AG10803 (cell line): ENCODE results near the gene KLK13.

Experiments
- DNase-seq: peaks from one replicate; pipeline ENCODE4 v3.0.0; 2010; ENCODE audit warnings: low read depth
- H3K4me3 ChIP-seq: 2 replicates; pipeline ENCODE4 v1.5.1; 2011; ENCODE audit warnings: mild to moderate bottlenecking, low read length, control low read depth
- CTCF ChIP-seq: conservative IDR thresholded peaks from 2 replicates; pipeline ENCODE4 v1.5.1; 2011; ENCODE audit warnings: mild to moderate bottlenecking, low read length, control low read depth, inconsistent platforms

Gene KLK13

GRCh38 chr19:51098365-51099046 is 33.6 kb upstream of the KLK13 start:
- no peak overlapping the region for H3K4me3 ChIP-seq
- TF ChIP-seq CTCF: no peak
- DNase-seq: no peak

GRCh38 chr19:51097796-51098195 is 32.9 kb upstream of the KLK13 start:
- H3K4me3 ChIP-seq: no peak overlapping the region
- DNase-seq: no peak
- no peak for TF ChIP-seq CTCF

- TF ChIP-seq CTCF: peak; percentile 65
- peak; percentile 50 for DNase-seq
- no peak overlapping the region for H3K4me3 ChIP-seq
Observed at GRCh38 chr19:51097166-51097738, 32.4 kb upstream of the KLK13 start.

GRCh38 chr19:51096473-51097165 is 31.7 kb upstream of the KLK13 start:
- no peak overlapping the region for H3K4me3 ChIP-seq
- no peak for DNase-seq
- peak; percentile 29 for TF ChIP-seq CTCF

- H3K4me3 ChIP-seq: no peak overlapping the region
- peak; percentile 56 for TF ChIP-seq CTCF
- no peak for DNase-seq
Observed at GRCh38 chr19:51094696-51095279, 29.9 kb upstream of the KLK13 start.

- TF ChIP-seq CTCF: no peak
- no peak for DNase-seq
- H3K4me3 ChIP-seq: no peak overlapping the region
Observed at GRCh38 chr19:51093510-51094345, 28.8 kb upstream of the KLK13 start.
